Right lobe of liver (tissue), 6 donors: Measurements from ENCODE around the gene OPTC. TPM values are rescaled to one million over a fixed set of nuclear protein-coding genes. Genes with fewer than 3 reads are reported as not detected.

Experiments
- ATAC-seq, 4 donors: fragments of 200-7000 bp; cut with Tn5 transposase; one replicate each; pipeline ENCODE4 v1.9.1; 2020; ENCODE audit warnings: mild to moderate bottlenecking in 4 of 4, moderate library complexity in 4 of 4
- DNase-seq, 3 donors: peaks; one replicate each; pipeline ENCODE4 v3.0.0-alpha.2; 2020
- H3K27ac ChIP-seq, 3 donors: fragments of 200-600 bp; one replicate each; pipeline ENCODE4 v1.8.0; 2022
- H3K27me3 ChIP-seq, 2 donors: fragments of 200-600 bp; one replicate each; pipeline ENCODE4 v1.8.0; 2022
- H3K36me3 ChIP-seq, 4 donors: fragments of 200-600 bp; sonication (generic) in 1 of 4; one replicate each; pipeline versions ENCODE4 v1.5.1 to v1.8.0; 2017 to 2022; ENCODE audit warnings: control low read depth in 1 of 4
- H3K4me1 ChIP-seq, 4 donors: fragments of 200-600 bp; sonication (generic) in 1 of 4; one replicate each; pipeline versions ENCODE4 v1.5.1 to v1.8.0; 2017 to 2022; ENCODE audit warnings: control low read depth in 1 of 4
- H3K4me3 ChIP-seq, 3 donors: fragments of 200-600 bp; one replicate each; pipeline ENCODE4 v1.8.0; 2022
- H3K9me3 ChIP-seq, 4 donors: fragments of 200-600 bp; sonication (generic) in 1 of 4; one replicate each; pipeline versions ENCODE4 v1.5.1 to v1.8.0; 2017 to 2022; ENCODE audit warnings: control low read depth in 1 of 4
- CTCF ChIP-seq, 4 donors: fragments of 200-600 bp in 3 of 4; fragments of 450-650 bp in 1 of 4; IDR thresholded peaks; one replicate each; pipeline versions ENCODE4 v1.5.1 to v1.8.0; 2016 to 2022; ENCODE audit warnings: antibody characterized with exemption in 4 of 4, mild to moderate bottlenecking in 2 of 4
- POLR2A ChIP-seq: fragments of 450-650 bp; IDR thresholded peaks from one replicate; pipeline ENCODE4 v1.6.1; 2017; ENCODE audit warnings: antibody characterized with exemption, mild to moderate bottlenecking
- WGBS: methylation state at CpG from one replicate; pipeline ENCODE4 v1.1.6; 2018; ENCODE audit warnings: low coverage, low lambda C conversion rate; ENCODE audit not compliant: insufficient coverage; ENCODE audit errors: missing lambda C conversion rate; 5-methylcytosine and 5-hydroxymethylcytosine counted together
- intact Hi-C, 2 donors: fragments of 100-400 bp; cut with DNase I; formaldehyde crosslinking; loops; one replicate each; pipeline versions ENCODE4 v1.11.2 to v1.14.1; 2022
- total RNA-seq, 6 experiments: library from RNA; depleted of rRNA in 2 of 6; stranded (reverse); fragments of >200 nt in 2 of 6; fragmentation: NEBNext Ultra II Directional in 3 of 6; extraction: Animal tissue kit (Norgen Biotek cat#: 25700) in 3 of 6; gene quantifications; one replicate each; pipeline versions ENCODE4 v1.1.0 to v1.2.4, GENCODE V29; 2016 to 2023
- donor health status: DM: no; HTN: yes; CAD: no.
- donor health status: DM: no; HTN: no; CAD: no.
- donor health status: DM: no; HTN: no; CAD: no.
- donor health status: DM: no; HTN: yes; CAD: no.
- donor health status: DM: no; HTN: yes; CAD: no.

Gene OPTC
- total RNA-seq, 6 experiments from 2014 or later = not detected

- peak overlapping the region; percentile 18 to 36 (median 28) for H3K27ac ChIP-seq
- H3K4me3 ChIP-seq = no peak overlapping the region
- no peak for TF ChIP-seq CTCF (IDR thresholded peaks at IDR 0.05)
- no peak for TF ChIP-seq POLR2A
- intact Hi-C loops = no loop called here
- no peaks in the 10 kb centered on the region for H3K36me3 ChIP-seq
- H3K4me1 ChIP-seq = no peaks in the 10 kb centered on the region
- WGBS = 32% methylated on average over 9 of the region's 9 CpGs
- no peak for DNase-seq
- H3K9me3 ChIP-seq = no peaks in the 10 kb centered on the region
- no peaks in the 10 kb centered on the region for H3K27me3 ChIP-seq
- no peak for ATAC-seq
Measured at GRCh38 chr1:203476216-203476814, 17.6 kb upstream of the OPTC start.

- WGBS = 62% methylated on average over 3 of the region's 3 CpGs
- Histone ChIP-seq H3K4me3 (no peak overlapping the region), H3K9me3 (no peaks in the 10 kb centered on the region), H3K4me1 (no peaks in the 10 kb centered on the region), H3K27me3 (no peaks in the 10 kb centered on the region), H3K27ac (no peak overlapping the region), H3K36me3 (no peaks in the 10 kb centered on the region)
- TF ChIP-seq POLR2A (no peak), CTCF (IDR thresholded peaks at IDR 0.05) (no peak)
- intact Hi-C loops = no loop called here
- DNase-seq = no peak
- ATAC-seq = no peak
Measured at GRCh38 chr1:203477748-203478147, 16.2 kb upstream of the OPTC start.

GRCh38 chr1:203478231-203478630 lies 15.7 kb upstream of the OPTC start:
- intact Hi-C loops = no loop called here
- no peak overlapping the region for H3K27ac ChIP-seq
- ATAC-seq = no peak

GRCh38 chr1:203478986-203479385 lies 15.0 kb upstream of the OPTC start:
- Histone ChIP-seq H3K27ac (peak overlapping the region in 1 of 3 donors; percentile 20), H3K4me1 (no peaks in the 10 kb centered on the region), H3K36me3 (no peaks in the 10 kb centered on the region), H3K27me3 (no peaks in the 10 kb centered on the region), H3K4me3 (no peak overlapping the region), H3K9me3 (no peaks in the 10 kb centered on the region)
- DNase-seq (no peak), ATAC-seq (no peak)
- intact Hi-C loops = no loop called here
- WGBS = 82% methylated on average over 5 of the region's 5 CpGs
- no peak for TF ChIP-seq POLR2A
- TF ChIP-seq CTCF (IDR thresholded peaks at IDR 0.05) = no peak

More at GRCh38 chr1:203478231-203478630, 15.7 kb upstream of the OPTC start:
- no peaks in the 10 kb centered on the region for H3K36me3 ChIP-seq
- 74% methylated on average over 3 of the region's 3 CpGs for WGBS
- H3K4me1 ChIP-seq = no peaks in the 10 kb centered on the region
- no peaks in the 10 kb centered on the region for H3K9me3 ChIP-seq
- no peak for TF ChIP-seq POLR2A
- TF ChIP-seq CTCF (IDR thresholded peaks at IDR 0.05) = no peak
- DNase-seq = no peak
- H3K27me3 ChIP-seq = no peaks in the 10 kb centered on the region
- H3K4me3 ChIP-seq = no peak overlapping the region
